K562 (cell line): ENCODE measurements around the gene GATA1. TPM values are rescaled to one million over a fixed set of nuclear protein-coding genes. Genes with fewer than 3 reads are reported as not detected.

ENCODE experiments used
- ATAC-seq: fragments of 200-7000 bp; cut with Tn5 transposase; 3 replicates; pipeline ENCODE4 v1.9.1; 2020; ENCODE audit warnings: moderate library complexity
- BruUV-seq: library from RNA; stranded (reverse); fragments of 400-500 nt; replicated peaks from 2 replicates; lab custom pipeline; 2021; lab: Mats Ljungman, UMichigan
- CTCF ChIA-PET: fragments of 300-600 bp; formaldehyde crosslinking; extraction: SDS; loops from one replicate; lab custom pipeline; 2021; ENCODE audit warnings: low intra/inter-chr PET ratio; lab: Yijun Ruan, JAX
- POLR2A ChIA-PET: fragments of 300-600, 350-650 bp; sonication (Branson Sonifier 250); formaldehyde crosslinking; extraction: SDS; loops from one replicate; lab custom pipeline; 2021; ENCODE audit warnings: antibody characterized with exemption, inconsistent platforms; lab: Yijun Ruan, JAX
- DNase-seq, 4 experiments: peaks; one replicate each; pipeline versions ENCODE4 v3.0.0 to v3.0.0-alpha.2; 2011 to 2018; ENCODE audit warnings: low spot score in 3 of 4, mixed read lengths in 3 of 4; ENCODE audit errors: extremely low read depth in 1 of 4
- FAIRE-seq: peaks from 2 replicates; lab custom pipeline; 2011; peaks lifted over from hg19 to GRCh38; lab: Jason Lieb, UNC
- H2AFZ ChIP-seq: 2 replicates; pipeline ENCODE4 v1.6.0; 2011; ENCODE audit warnings: low read depth, low read length, control low read depth, inconsistent platforms
- H3K27ac ChIP-seq: fragments of 200-600 bp; 3 replicates; pipeline ENCODE4 v1.8.0; 2011; ENCODE audit warnings: low read depth, mild to moderate bottlenecking, control low read depth, inconsistent platforms, low read length, moderate library complexity, mixed read lengths; ENCODE audit errors: extremely low read depth
- H3K27me3 ChIP-seq, 2 experiments: fragments of 300-600 bp in 1 of 2; 2 replicates in 1 of 2; 3 replicates in 1 of 2; pipeline versions ENCODE4 v1.6.0 to v1.8.0; 2011; ENCODE audit warnings: inconsistent platforms in 2 of 2, low read length in 2 of 2, mild to moderate bottlenecking in 1 of 2, mixed read lengths in 1 of 2, moderate library complexity in 1 of 2; ENCODE audit not compliant: control insufficient read depth in 2 of 2, insufficient read depth in 2 of 2
- H3K36me3 ChIP-seq: fragments of 300-600 bp; 3 replicates; pipeline ENCODE4 v1.8.0; 2011; ENCODE audit warnings: mild to moderate bottlenecking, low read length, inconsistent platforms; ENCODE audit not compliant: control insufficient read depth, insufficient read depth
- H3K4me1 ChIP-seq, 2 experiments: fragments of 200-600 bp in 1 of 2; replicated peaks in 1 of 2; 2 replicates in 1 of 2; 3 replicates in 1 of 2; pipeline versions ENCODE4 v1.5.1 to v1.8.0; 2011; ENCODE audit warnings: inconsistent platforms in 2 of 2, low read length in 2 of 2, mild to moderate bottlenecking in 1 of 2, mixed read lengths in 1 of 2, moderate library complexity in 1 of 2; ENCODE audit not compliant: control insufficient read depth in 2 of 2, insufficient read depth in 2 of 2
- H3K4me2 ChIP-seq: 2 replicates; pipeline ENCODE4 v1.6.1; 2011; ENCODE audit warnings: low read length, control low read depth, inconsistent platforms, mixed read lengths; ENCODE audit not compliant: insufficient read depth
- H3K4me3 ChIP-seq: fragments of 200-600 bp; sonication (generic), shearing (Covaris generic); 2 replicates; pipeline ENCODE4 v1.5.1; 2016; ENCODE audit warnings: control low read depth, inconsistent platforms
- H3K79me2 ChIP-seq: fragments of 200-600 bp; 3 replicates; pipeline ENCODE4 v1.8.0; 2011; ENCODE audit warnings: low read length, inconsistent platforms; ENCODE audit not compliant: control insufficient read depth, insufficient read depth
- H3K9ac ChIP-seq, 2 experiments: 2 replicates each; pipeline versions ENCODE4 v1.6.0 to v1.6.1; 2011; ENCODE audit warnings: low read depth in 2 of 2, low read length in 2 of 2, control low read depth in 1 of 2, inconsistent platforms in 1 of 2, mild to moderate bottlenecking in 1 of 2, mixed read lengths in 1 of 2; ENCODE audit not compliant: insufficient read depth in 1 of 2
- H3K9me1 ChIP-seq: one replicate; pipeline ENCODE4 v1.6.0; 2011; ENCODE audit warnings: inconsistent platforms, mild to moderate bottlenecking, low read length, moderate library complexity; ENCODE audit not compliant: control insufficient read depth, insufficient read depth
- H3K9me3 ChIP-seq: replicated peaks from 2 replicates; pipeline ENCODE4 v1.5.1; 2011; ENCODE audit warnings: low read depth, low read length, inconsistent platforms; ENCODE audit not compliant: control insufficient read depth, insufficient read depth
- H4K20me1 ChIP-seq: replicated peaks from 2 replicates; pipeline ENCODE4 v1.6.1; 2011; ENCODE audit warnings: low read length, inconsistent platforms, mixed read lengths; ENCODE audit not compliant: control insufficient read depth, insufficient read depth
- ARID1B ChIP-seq: fragments of 450-650 bp; IDR thresholded peaks from 2 replicates; pipeline ENCODE4 v1.6.1; 2016; ENCODE audit warnings: antibody characterized with exemption, mild to moderate bottlenecking, inconsistent platforms
- BCOR ChIP-seq: fragments of 450-650 bp; IDR thresholded peaks from 2 replicates; pipeline ENCODE4 v1.6.1; 2016
- FOXK2 ChIP-seq, 2 experiments: fragments of 450-650 bp; IDR thresholded peaks in 1 of 2; conservative IDR thresholded peaks in 1 of 2; 2 replicates each; pipeline ENCODE4 v1.6.1; 2016; ENCODE audit warnings: low read depth in 2 of 2, mild to moderate bottlenecking in 1 of 2
- GABPA ChIP-seq: fragments of 200-800 bp; sonication (Bioruptor generic); conservative IDR thresholded peaks from 2 replicates; pipeline ENCODE4 v1.6.1; 2016; ENCODE audit warnings: low read depth, missing genetic modification characterization, missing compliant biosample characterization
- MAFF ChIP-seq: IDR thresholded peaks from 2 replicates; pipeline ENCODE4 v1.6.1; 2012; ENCODE audit warnings: low read length, improper control_type of control experiment
- MLLT1 ChIP-seq, 2 experiments: fragments of 450-650 bp; IDR thresholded peaks; 2 replicates each; pipeline ENCODE4 v1.6.1; 2016
- NKRF ChIP-seq: fragments of 450-650 bp; IDR thresholded peaks from 2 replicates; pipeline ENCODE4 v1.6.1; 2016; ENCODE audit warnings: borderline replicate concordance
- RBFOX2 ChIP-seq: fragments of 200-400 bp; formaldehyde crosslinking; IDR thresholded peaks from 2 replicates; pipeline ENCODE4 v1.6.1; 2017; ENCODE audit warnings: low read depth, mild to moderate bottlenecking, low read length, moderate library complexity
- STAG1 ChIP-seq: sonication (generic); formaldehyde crosslinking; IDR thresholded peaks from 2 replicates; pipeline ENCODE4 v1.5.0; 2020; ENCODE audit warnings: missing genetic modification reagents, borderline replicate concordance
- TCF7L2 ChIP-seq: fragments of 150-350 bp; IDR thresholded peaks from 2 replicates; pipeline ENCODE4 v1.6.1; 2016; ENCODE audit warnings: low read depth, mild to moderate bottlenecking, low read length, moderate library complexity
- ZNF146 ChIP-seq: IDR thresholded peaks from one replicate; pipeline ENCODE4 v1.6.1; 2018; ENCODE audit warnings: missing compliant biosample characterization; ENCODE audit not compliant: unreplicated experiment
- ZNF644 ChIP-seq: fragments of 200-800 bp; sonication (Bioruptor generic); IDR thresholded peaks from 2 replicates; pipeline ENCODE4 v1.6.1; 2016; ENCODE audit warnings: low read depth, missing genetic modification characterization, missing compliant biosample characterization
- WGBS: fragments of 100-300 bp; shearing (Covaris generic); methylation state at CpG from one replicate; pipeline ENCODE4 v1.1.6; 2016; ENCODE audit warnings: low coverage, mixed read lengths; ENCODE audit not compliant: insufficient coverage; ENCODE audit errors: missing lambda C conversion rate; 5-methylcytosine and 5-hydroxymethylcytosine counted together
- in situ Hi-C: fragments of 300-500 bp; cut with MboI; formaldehyde crosslinking; loops from 4 replicates; pipeline ENCODE4 v1.15.0; 2018; ENCODE audit warnings: inconsistent platforms, mixed read lengths
- intact Hi-C: fragments of 100-400 bp; cut with micrococcal nuclease; formaldehyde crosslinking; loops from 2 replicates; pipeline ENCODE4 v1.14.2; 2022
- polyA plus RNA-seq, 8 experiments: library from polyadenylated mRNA; depleted of rRNA in 4 of 8; stranded (reverse) in 5 of 8; unstranded in 3 of 8; fragments of >200 nt; fragmentation: Nextera tagmentation in 2 of 8; fragmentation: Illumina TruSeq in 1 of 8; extraction: Ambion mirVana in 2 of 8; extraction: Trizol in 1 of 8; gene quantifications; 2 replicates each; pipeline versions ENCODE4 v1.2.1 to v1.2.3, GENCODE V29; 2011 to 2014; ENCODE audit warnings: inconsistent platforms in 1 of 8, missing spikeins in 1 of 8
- total RNA-seq, 7 experiments: library from RNA; depleted of rRNA in 6 of 7; stranded (reverse); fragments of >200 nt in 6 of 7; fragmentation: Illumina TruSeq in 2 of 7; extraction: Trizol in 2 of 7; gene quantifications; 2 replicates each; pipeline versions ENCODE4 v1.2.1 to v1.2.3, GENCODE V29; 2011 to 2021; ENCODE audit warnings: low replicate concordance in 1 of 7
- TF ChIP-seq, protein P1 (sequence below): sonication (generic); formaldehyde crosslinking; IDR thresholded peaks from 2 replicates; pipeline ENCODE4 v1.8.1; 2023; ENCODE audit warnings: mild to moderate bottlenecking, missing genetic modification reagents

The GATA1 gene
- total and polyA plus RNA-seq, 9 of the 15 experiments (the other 6 are each of a cell fraction or from before 2014, with no cell fraction given), result 11.9 to 291 (median 116) TPM

- Histone ChIP-seq H3K4me1 (peaks cover 41 to 60% of the 10 kb centered on the region in 2 experiments; a peak in 4 of 5 replicates), H3K4me2 (peak overlapping the region; percentile 93), H3K79me2 (peaks cover 99% of the 10 kb centered on the region), H3K27ac (peak overlapping the region; percentile 85), H3K9me1 (no peaks in the 10 kb centered on the region), H3K9me3 (no peaks in the 10 kb centered on the region), H3K9ac (peak overlapping the region; percentile 94), H3K36me3 (peaks cover 46% of the 10 kb centered on the region), H2AFZ (no peak overlapping the region), H4K20me1 (0 out of 2 replicates have a peak, but pooled peaks cover 3% of the 10 kb centered on the region), H3K27me3 (no peaks in the 10 kb centered on the region), H3K4me3 (peak overlapping the region; percentile 75)
- FAIRE-seq, result no peak
- ChIA-PET CTCF (no interaction called here), POLR2A (interaction anchor here (0.6 to 1.5 kb wide), 2 partner anchors 13 to 156 kb away, joined by 3 to 6 read pairs; no protein-coding TSS in a partner anchor)
- ATAC-seq, result no peak
- in situ Hi-C loops (no loop called here), intact Hi-C loops (loop anchor here (2.0 to 5.0 kb wide), 2 partner anchors 23 to 90 kb away; partner anchors contain the start of gene SUV39H1)
- TSS peak; percentile 50 for BruUV-seq
- DNase-seq, result no peak
- under 1% methylated on average over 13 of the region's 17 CpGs for WGBS
- TF ChIP-seq BCOR, result 0 out of 2 replicates have a peak, but pooled peaks have one; percentile 4
- TF ChIP-seq, protein P1, sequence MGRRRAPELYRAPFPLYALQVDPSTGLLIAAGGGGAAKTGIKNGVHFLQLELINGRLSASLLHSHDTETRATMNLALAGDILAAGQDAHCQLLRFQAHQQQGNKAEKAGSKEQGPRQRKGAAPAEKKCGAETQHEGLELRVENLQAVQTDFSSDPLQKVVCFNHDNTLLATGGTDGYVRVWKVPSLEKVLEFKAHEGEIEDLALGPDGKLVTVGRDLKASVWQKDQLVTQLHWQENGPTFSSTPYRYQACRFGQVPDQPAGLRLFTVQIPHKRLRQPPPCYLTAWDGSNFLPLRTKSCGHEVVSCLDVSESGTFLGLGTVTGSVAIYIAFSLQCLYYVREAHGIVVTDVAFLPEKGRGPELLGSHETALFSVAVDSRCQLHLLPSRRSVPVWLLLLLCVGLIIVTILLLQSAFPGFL (CRISPR knock-in tag), result no peak
- TF ChIP-seq TCF7L2, result no peak
- no peak for TF ChIP-seq ZNF644 (tag)
- TF ChIP-seq GABPA (tag), result no peak
- TF ChIP-seq STAG1 (CRISPR knock-in tag), result no peak
- TF ChIP-seq MAFF, result no peak
- peak; percentile 59 to 85; a peak in 2 of 4 replicates for TF ChIP-seq MLLT1 (IDR thresholded peaks at IDR 0.05)
- TF ChIP-seq ZNF146 (CRISPR knock-in tag), result no peak
- 0 out of 4 replicates have a peak, but pooled peaks of 1 of the 2 experiments have one; percentile 12 for TF ChIP-seq FOXK2 (conservative IDR thresholded peaks at IDR 0.05 in 1 of 2, IDR thresholded peaks at IDR 0.05 in 1 of 2; ENCODE audit: low read depth in 2 of 2)
- TF ChIP-seq RBFOX2, result 0 out of 2 replicates have a peak, but pooled peaks have one; percentile 23
- TF ChIP-seq NKRF, result 0 out of 2 replicates have a peak, but pooled peaks have one; percentile 17
- peak; percentile 29; the same call in 1 of the 2 replicates for TF ChIP-seq ARID1B
These were observed 1.4 kb downstream of the GATA1 start for GRCh38 chrX:48787505-48788443.
